GM12878 (cell line): ENCODE data around the gene PNMT. TPM values are rescaled to one million over a fixed set of nuclear protein-coding genes. Genes with fewer than 3 reads are reported as not detected.

ENCODE experiments used
- ATAC-seq: fragments of 200-7000 bp; cut with Tn5 transposase; 3 replicates; pipeline ENCODE4 v1.9.1; 2020; ENCODE audit warnings: mild to moderate bottlenecking, moderate library complexity
- BruUV-seq: library from RNA; stranded (reverse); fragments of 400-500 nt; replicated peaks from 2 replicates; lab custom pipeline; 2021; lab: Mats Ljungman, UMichigan
- CTCF ChIA-PET: fragments of 300-600 bp; sonication (Branson Sonifier 250); formaldehyde crosslinking; extraction: SDS; loops from one replicate; lab custom pipeline; 2021; ENCODE audit warnings: inconsistent platforms; lab: Yijun Ruan, JAX
- POLR2A ChIA-PET: fragments of 350-600 bp; formaldehyde crosslinking; extraction: SDS; loops from one replicate; lab custom pipeline; 2021; ENCODE audit warnings: inconsistent platforms; lab: Charles Lee
- RAD21 ChIA-PET: fragments of 300-600 bp; sonication (Branson Sonifier 250); formaldehyde crosslinking; loops from one replicate; lab custom pipeline; 2023; ENCODE audit warnings: antibody characterized with exemption; ENCODE audit not compliant: unreplicated experiment; lab: Charles Lee
- SMC1A ChIA-PET: fragments of 300-600 bp; sonication (Branson Sonifier 250); formaldehyde crosslinking; loops from one replicate; lab custom pipeline; 2023; ENCODE audit not compliant: unreplicated experiment, uncharacterized antibody; lab: Charles Lee
- DNase-seq: peaks from one replicate; pipeline ENCODE4 v3.0.0-alpha.2; 2011; ENCODE audit warnings: low read depth, low spot score
- FAIRE-seq: peaks from 3 replicates; lab custom pipeline; 2011; peaks lifted over from hg19 to GRCh38; lab: Jason Lieb, UNC
- H2AFZ ChIP-seq: 2 replicates; pipeline ENCODE4 v1.6.0; 2011; ENCODE audit warnings: low read depth, low read length, control low read depth; ENCODE audit not compliant: control insufficient read depth
- H3K27ac ChIP-seq: 2 replicates; pipeline ENCODE4 v1.5.1; 2011; ENCODE audit warnings: control low read depth; ENCODE audit not compliant: control insufficient read depth, insufficient read depth
- H3K27me3 ChIP-seq, 2 experiments: replicated peaks in 1 of 2; 2 replicates each; pipeline versions ENCODE4 v1.6.0 to v1.6.1; 2011; ENCODE audit warnings: low read length in 1 of 2; ENCODE audit not compliant: control insufficient read depth in 2 of 2, insufficient read depth in 2 of 2
- H3K36me3 ChIP-seq, 2 experiments: 2 replicates each; pipeline ENCODE4 v1.5.1; 2011; ENCODE audit warnings: low read length in 1 of 2; ENCODE audit not compliant: control insufficient read depth in 2 of 2, insufficient read depth in 2 of 2
- H3K4me1 ChIP-seq: 2 replicates; pipeline ENCODE4 v1.6.1; 2011; ENCODE audit warnings: mild to moderate bottlenecking, low read length, moderate library complexity, mixed read lengths; ENCODE audit not compliant: control insufficient read depth, insufficient read depth
- H3K4me2 ChIP-seq: 2 replicates; pipeline ENCODE4 v1.6.0; 2011; ENCODE audit warnings: control low read depth; ENCODE audit not compliant: control insufficient read depth, insufficient read depth
- H3K4me3 ChIP-seq: fragments of 200-600 bp; sonication (generic); 2 replicates; pipeline ENCODE4 v1.5.1; 2016
- H3K79me2 ChIP-seq: 2 replicates; pipeline ENCODE4 v1.6.0; 2011; ENCODE audit warnings: low read length; ENCODE audit not compliant: control insufficient read depth, insufficient read depth
- H3K9ac ChIP-seq: 2 replicates; pipeline ENCODE4 v1.8.0; 2011; ENCODE audit warnings: low read length, control low read depth, mixed read lengths; ENCODE audit not compliant: control insufficient read depth, insufficient read depth
- H3K9me3 ChIP-seq: replicated peaks from 3 replicates; pipeline ENCODE4 v1.5.1; 2011; ENCODE audit warnings: mild to moderate bottlenecking, low read length; ENCODE audit not compliant: control insufficient read depth, insufficient read depth
- H4K20me1 ChIP-seq: 2 replicates; pipeline ENCODE4 v1.6.0; 2011; ENCODE audit not compliant: control insufficient read depth, insufficient read depth
- ATF2 ChIP-seq: IDR thresholded peaks from 2 replicates; pipeline ENCODE4 v1.6.1; 2012; ENCODE audit warnings: low read length, inconsistent platforms
- ATF7 ChIP-seq: fragments of 450-650 bp; IDR thresholded peaks from 2 replicates; pipeline ENCODE4 v1.6.1; 2016; ENCODE audit warnings: low read depth, mild to moderate bottlenecking
- BCL11A ChIP-seq: IDR thresholded peaks from 2 replicates; pipeline ENCODE4 v1.6.1; 2011; ENCODE audit warnings: low read depth, low read length
- KAT2A ChIP-seq: conservative IDR thresholded peaks from 2 replicates; pipeline ENCODE4 v1.6.1; 2011; ENCODE audit warnings: low read depth, low read length; ENCODE audit not compliant: control insufficient read depth
- MTA3 ChIP-seq: IDR thresholded peaks from 2 replicates; pipeline ENCODE4 v1.6.1; 2012; ENCODE audit warnings: low read length, inconsistent platforms, borderline replicate concordance
- MYC ChIP-seq: IDR thresholded peaks from 2 replicates; pipeline ENCODE4 v1.6.1; 2011; ENCODE audit warnings: mild to moderate bottlenecking, low read length, moderate library complexity, inconsistent platforms; ENCODE audit not compliant: insufficient read depth, insufficient replicate concordance, insufficient read length, severe bottlenecking
- PKNOX1 ChIP-seq: fragments of 450-650 bp; IDR thresholded peaks from 2 replicates; pipeline ENCODE4 v1.6.1; 2016; ENCODE audit warnings: mild to moderate bottlenecking
- RAD51 ChIP-seq: fragments of 450-650 bp; IDR thresholded peaks from 2 replicates; pipeline ENCODE4 v1.6.1; 2016; ENCODE audit warnings: moderate library complexity, mild to moderate bottlenecking, inconsistent platforms
- SUZ12 ChIP-seq: fragments of 200-600 bp; sonication (generic); IDR thresholded peaks from one replicate; pipeline ENCODE4 v1.6.1; 2018; ENCODE audit warnings: antibody characterized with exemption, mild to moderate bottlenecking; ENCODE audit not compliant: unreplicated experiment
- ZNF622 ChIP-seq: fragments of 450-650 bp; IDR thresholded peaks from 2 replicates; pipeline ENCODE4 v1.6.1; 2017; ENCODE audit warnings: mild to moderate bottlenecking, inconsistent platforms
- ZZZ3 ChIP-seq: IDR thresholded peaks from 2 replicates; pipeline ENCODE4 v1.6.1; 2011; ENCODE audit warnings: low read depth; ENCODE audit not compliant: control insufficient read depth, insufficient read length
- WGBS: methylation state at CpG from one replicate; pipeline ENCODE4 v1.1.6; 2016; ENCODE audit warnings: low lambda C conversion rate; ENCODE audit not compliant: insufficient replicate concordance, insufficient coverage; ENCODE audit errors: missing lambda C conversion rate; 5-methylcytosine and 5-hydroxymethylcytosine counted together
- in situ Hi-C: fragments of 300-500 bp; cut with MboI; formaldehyde crosslinking; loops from 9 replicates; pipeline ENCODE4 v1.14.3; 2018; ENCODE audit warnings: mixed read lengths
- intact Hi-C: fragments of 100-400 bp; cut with micrococcal nuclease; formaldehyde crosslinking; loops from one replicate; pipeline ENCODE4 v1.14.2; 2022; ENCODE audit not compliant: unreplicated experiment
- polyA plus RNA-seq, 11 experiments: library from polyadenylated mRNA; depleted of rRNA in 4 of 11; unstranded in 6 of 11; stranded (reverse) in 5 of 11; fragments of >200 nt; fragmentation: Nextera tagmentation in 4 of 11; fragmentation: Illumina TruSeq in 1 of 11; extraction: Ambion mirVana in 4 of 11; extraction: Trizol in 1 of 11; gene quantifications; 1 replicate in 1 of 11; 2 replicates in 10 of 11; pipeline versions ENCODE4 v1.2.1 to v1.2.3, GENCODE V29; 2011 to 2016; ENCODE audit warnings: inconsistent platforms in 2 of 11, missing spikeins in 2 of 11, low read depth in 1 of 11
- total RNA-seq, 4 experiments: library from RNA; depleted of rRNA in 3 of 4; stranded (reverse); fragments of >200 nt in 3 of 4; fragmentation: Illumina TruSeq in 1 of 4; extraction: Trizol in 1 of 4; gene quantifications; 2 replicates each; pipeline versions ENCODE4 v1.2.1 to v1.2.3, GENCODE V29; 2013 to 2021

PNMT gene
- total and polyA plus RNA-seq, 10 of the 15 experiments (the other 5 are each of a cell fraction or from before 2014, with no cell fraction given) = not detected

GRCh38 chr17:39631403-39631802 is 36.9 kb upstream of the PNMT start (continued):
- no peak for TF ChIP-seq ZZZ3
- no peak for TF ChIP-seq BCL11A
- no peak for TF ChIP-seq ATF2

- H4K20me1 ChIP-seq = no peaks in the 10 kb centered on the region
- no peak for ATAC-seq
- H3K27ac ChIP-seq = no peak overlapping the region
- no peaks in the 10 kb centered on the region for H3K36me3 ChIP-seq
- H3K4me2 ChIP-seq = no peak overlapping the region
- SMC1A ChIA-PET = no interaction called here
- peaks cover 3% of the 10 kb centered on the region for H3K79me2 ChIP-seq
- no peak overlapping the region for H3K4me3 ChIP-seq
- no peak for FAIRE-seq
- no peak for TF ChIP-seq PKNOX1
- no peak for TF ChIP-seq MTA3
- no peak for TF ChIP-seq KAT2A
- TF ChIP-seq SUZ12 = no peak
- TF ChIP-seq MYC = no peak
- TF ChIP-seq RAD51 = no peak
- no peak for TF ChIP-seq ZNF622
- TF ChIP-seq ATF7 = no peak
- CTCF ChIA-PET = interaction anchor here (0.8 to 15.5 kb wide), 6 partner anchors 11 to 116 kb away, joined by 3 to 225 read pairs (median 10); no protein-coding TSS in a partner anchor
- H3K9me3 ChIP-seq = no peaks in the 10 kb centered on the region
- H3K4me1 ChIP-seq = peaks cover 6% of the 10 kb centered on the region
- RAD21 ChIA-PET = interaction anchor here (0.7 to 3.4 kb wide), 3 partner anchors 9 to 97 kb away, joined by 3 to 20 read pairs (median 5); no protein-coding TSS in a partner anchor
- in situ Hi-C loops = no loop called here
- DNase-seq = no peak
- no peak overlapping the region for H3K9ac ChIP-seq
- POLR2A ChIA-PET = no interaction called here
- intact Hi-C loops = no loop called here
- peaks cover 0 to 4% of the 10 kb centered on the region in 2 experiments; a peak in 2 of 4 replicates for H3K27me3 ChIP-seq
- BruUV-seq = no TSS peak
- 40% methylated on average over 12 of the region's 13 CpGs for WGBS
- H2AFZ ChIP-seq = no peak overlapping the region
Measured at GRCh38 chr17:39632153-39632941, 35.9 kb upstream of the PNMT start.
